Activated CD8-positive, alpha-beta T cell treated with anti-CD3 and anti-CD28 coated beads, Interleukin-2, amount 10 ng/mL, durations not matched to agents 7 days and 5 days (primary cell): Measurements from ENCODE around the gene PAM16. TPM values are rescaled to one million over a fixed set of nuclear protein-coding genes. Genes with fewer than 3 reads are reported as not detected.

ENCODE experiments used
- ATAC-seq: fragments of 150-1000 bp; cut with Tn5 transposase; one replicate; pipeline ENCODE4 v1.10.0; 2021; ENCODE audit warnings: moderate library complexity
- CTCF ChIA-PET: fragments of 350-600 bp; sonication (Branson Sonifier 250); formaldehyde crosslinking; loops from one replicate; lab custom pipeline; 2021; ENCODE audit warnings: antibody characterized with exemption; lab: Charles Lee
- POLR2A ChIA-PET: fragments of 350-600 bp; sonication (Branson Sonifier 250); formaldehyde crosslinking; loops from one replicate; lab custom pipeline; 2021; ENCODE audit warnings: antibody characterized with exemption; lab: Charles Lee
- DNase-seq: peaks from one replicate; pipeline ENCODE4 v3.0.0-alpha.2; 2020
- H3K27ac Mint-ChIP-seq: one replicate; pipeline ENCODE4 v1.8.0; 2021; ENCODE audit warnings: mild to moderate bottlenecking, mixed read lengths
- H3K27me3 Mint-ChIP-seq: one replicate; pipeline ENCODE4 v1.8.0; 2021; ENCODE audit warnings: low read depth, mixed read lengths
- H3K36me3 Mint-ChIP-seq: one replicate; pipeline ENCODE4 v1.8.0; 2021; ENCODE audit warnings: low read depth, mixed read lengths
- H3K4me1 Mint-ChIP-seq: one replicate; pipeline ENCODE4 v1.8.0; 2021; ENCODE audit warnings: low read depth, mixed read lengths
- H3K4me3 Mint-ChIP-seq: one replicate; pipeline ENCODE4 v1.8.0; 2021; ENCODE audit warnings: mild to moderate bottlenecking, mixed read lengths
- H3K9me3 Mint-ChIP-seq: one replicate; pipeline ENCODE4 v1.8.0; 2022; ENCODE audit warnings: mixed read lengths; ENCODE audit not compliant: insufficient read depth
- total RNA-seq, 2 experiments: library from RNA; stranded (reverse); gene quantifications; one replicate each; pipeline ENCODE4 v1.2.3, GENCODE V29; 2021

PAM16 gene
- total RNA-seq, 2 experiments from 2014 or later = 33.3 to 40.3 TPM

DNA sequence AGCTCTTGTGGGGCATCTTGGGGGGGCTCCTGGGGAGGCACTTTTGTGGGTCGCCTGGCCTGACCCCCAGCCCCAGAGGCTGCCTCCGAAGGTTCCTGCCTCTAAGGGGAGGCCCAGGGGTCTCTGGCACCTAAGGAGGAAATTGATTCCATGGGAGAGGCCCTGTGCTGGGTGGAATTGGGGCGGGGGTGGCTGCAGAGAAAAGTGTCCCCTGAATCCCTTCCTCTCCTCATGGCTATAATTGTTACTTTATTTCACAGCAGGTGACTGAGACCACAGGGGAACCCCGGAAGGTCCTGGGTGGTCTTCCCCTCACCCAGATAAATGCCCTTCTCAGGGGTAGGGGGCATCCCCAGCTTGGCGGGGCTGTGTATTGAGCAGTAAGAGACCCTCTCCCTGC is 32.2 kb downstream of the PAM16 start:
- ChIA-PET CTCF (interaction anchor here (1.0 to 2.3 kb wide), 2 partner anchors 9 to 15 kb away, joined by 3 to 7 read pairs; no protein-coding TSS in a partner anchor), POLR2A (no interaction called here)
- Mint-ChIP-seq H3K27me3 (peaks cover 13% of the 10 kb centered on the region), H3K27ac (no peak overlapping the region), H3K9me3 (no peaks in the 10 kb centered on the region), H3K4me3 (no peak overlapping the region), H3K36me3 (peaks cover 2% of the 10 kb centered on the region), H3K4me1 (peaks cover 30% of the 10 kb centered on the region)
- DNase-seq (no peak), ATAC-seq (no peak)

DNA sequence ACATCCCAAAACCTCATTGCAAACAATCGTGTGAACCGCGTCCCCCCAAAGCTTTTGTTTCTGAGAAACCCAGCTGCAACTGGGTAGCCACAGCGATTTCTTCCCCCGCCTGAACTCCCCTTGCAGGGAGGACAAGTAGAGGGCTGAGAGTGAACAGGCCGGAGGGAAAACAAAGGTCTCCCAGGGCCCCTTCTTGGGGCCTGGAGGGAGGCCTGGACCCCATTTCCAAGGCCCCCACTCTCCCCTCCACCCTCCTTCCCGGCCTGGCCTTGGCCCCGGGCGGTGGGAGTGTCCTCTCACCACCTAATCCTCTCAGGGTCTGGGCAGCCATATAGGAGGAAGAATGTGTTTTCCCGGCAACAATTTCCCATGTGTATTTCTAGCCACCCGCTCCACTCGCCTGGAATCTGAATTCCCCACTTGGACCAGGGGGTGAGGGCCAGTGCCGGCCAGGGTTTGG is 32.6 kb downstream of the PAM16 start:
- ChIA-PET CTCF (interaction anchor here (1.0 to 2.3 kb wide), 2 partner anchors 9 to 15 kb away, joined by 3 to 7 read pairs; no protein-coding TSS in a partner anchor), POLR2A (no interaction called here)
- no peak overlapping the region for H3K4me3 Mint-ChIP-seq
- H3K27ac Mint-ChIP-seq = no peak overlapping the region
- H3K9me3 Mint-ChIP-seq = no peaks in the 10 kb centered on the region
- ATAC-seq = no peak
- H3K4me1 Mint-ChIP-seq = peaks cover 32% of the 10 kb centered on the region
- DNase-seq = no peak
- peaks cover 14% of the 10 kb centered on the region for H3K27me3 Mint-ChIP-seq
- H3K36me3 Mint-ChIP-seq = peaks cover 2% of the 10 kb centered on the region

- H3K4me1 Mint-ChIP-seq = peaks cover 32% of the 10 kb centered on the region
- H3K27me3 Mint-ChIP-seq = peaks cover 17% of the 10 kb centered on the region
- H3K4me3 Mint-ChIP-seq = no peak overlapping the region
- peaks cover 2% of the 10 kb centered on the region for H3K36me3 Mint-ChIP-seq
- H3K27ac Mint-ChIP-seq = no peak overlapping the region
- no peak for ATAC-seq
- POLR2A ChIA-PET = no interaction called here
- H3K9me3 Mint-ChIP-seq = no peaks in the 10 kb centered on the region
- no peak for DNase-seq
- CTCF ChIA-PET = interaction anchor here (2.3 kb wide), 1 partner anchor 8 kb away, joined by 7 read pairs; no protein-coding TSS in a partner anchor
These were observed 33.3 kb downstream of the PAM16 start for GRCh38 chr16:4317532-4318450.

DNA sequence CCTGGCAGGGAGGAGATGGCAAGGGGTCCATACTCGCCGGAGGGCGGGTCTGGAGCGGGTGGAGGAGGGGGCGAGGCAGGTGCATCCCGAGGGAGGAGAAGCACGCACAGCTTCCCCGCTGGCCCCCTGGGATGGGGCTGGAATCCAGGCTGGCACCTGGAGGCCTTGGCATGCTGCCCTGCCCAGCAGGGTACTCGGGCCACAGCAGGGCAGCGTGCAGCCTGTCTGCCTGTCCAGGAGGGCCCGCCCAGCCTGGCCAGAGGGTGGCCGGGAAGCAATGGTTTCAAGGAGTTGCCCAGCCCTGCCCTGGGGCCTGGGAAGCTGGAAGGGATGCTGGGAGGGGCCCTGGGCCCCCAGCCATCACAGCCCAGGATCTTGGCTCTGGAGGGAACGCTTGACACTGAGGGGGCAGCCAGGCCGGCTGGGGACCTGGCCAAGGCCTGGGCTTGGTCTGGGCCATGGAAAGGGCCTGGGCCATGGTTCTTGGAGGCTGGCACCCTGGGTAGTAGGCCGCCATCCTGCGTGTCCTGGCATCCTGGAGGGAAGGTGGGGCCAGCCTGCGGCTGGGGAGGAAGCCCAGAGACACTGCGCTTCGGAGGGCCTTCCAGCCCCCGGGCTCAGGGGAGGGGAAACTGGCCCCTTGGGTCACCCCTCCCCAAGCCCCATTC is 34.1 kb downstream of the PAM16 start:
- peak overlapping the region; percentile 15 for H3K4me3 Mint-ChIP-seq
- H3K27me3 Mint-ChIP-seq = peaks cover 17% of the 10 kb centered on the region
- H3K9me3 Mint-ChIP-seq = no peaks in the 10 kb centered on the region
- CTCF ChIA-PET = interaction anchor here (0.6 kb wide), 1 partner anchor 9 kb away, joined by 3 read pairs; no protein-coding TSS in a partner anchor
- DNase-seq (no peak), ATAC-seq (no peak)
- peaks cover 32% of the 10 kb centered on the region for H3K4me1 Mint-ChIP-seq
- POLR2A ChIA-PET = interaction anchor here (1.1 kb wide), 1 partner anchor 9 kb away, joined by 4 read pairs; no protein-coding TSS in a partner anchor
- no peak overlapping the region for H3K27ac Mint-ChIP-seq
- peaks cover 2% of the 10 kb centered on the region for H3K36me3 Mint-ChIP-seq

- peaks cover 32% of the 10 kb centered on the region for H3K4me1 Mint-ChIP-seq
- H3K4me3 Mint-ChIP-seq = no peak overlapping the region
- H3K27me3 Mint-ChIP-seq = peaks cover 17% of the 10 kb centered on the region
- ATAC-seq (no peak), DNase-seq (no peak)
- POLR2A ChIA-PET = interaction anchor here (1.1 kb wide), 1 partner anchor 8 kb away, joined by 4 read pairs; no protein-coding TSS in a partner anchor
- CTCF ChIA-PET = interaction anchor here (0.6 kb wide), 2 partner anchors 8 to 14 kb away, joined by 3 read pairs; no protein-coding TSS in a partner anchor
- H3K27ac Mint-ChIP-seq = no peak overlapping the region
- peaks cover 2% of the 10 kb centered on the region for H3K36me3 Mint-ChIP-seq
- no peaks in the 10 kb centered on the region for H3K9me3 Mint-ChIP-seq
These were observed 34.8 kb downstream of the PAM16 start for GRCh38 chr16:4316108-4316863.

GRCh38 chr16:4315186-4316107 is 35.7 kb downstream of the PAM16 start, which contains the start of gene GLIS2:
GLIS2 (plus strand) TSS chr16:4316067; CDS start chr16:4332281, 16,214 bp downstream.
- peak within 1 kb of the TSS; percentile 74 for H3K4me3 Mint-ChIP-seq
- POLR2A ChIA-PET = interaction anchor here (1.1 kb wide), 1 partner anchor 7 kb away, joined by 4 read pairs; no protein-coding TSS in a partner anchor
- CTCF ChIA-PET = interaction anchor here (0.6 to 1.9 kb wide), 4 partner anchors 13 to 42 kb away, joined by 3 to 4 read pairs (median 3); partner anchors contain the start of gene TFAP4

GRCh38 chr16:4314532-4315185 is 36.5 kb downstream of the PAM16 start:
- DNase-seq = peak; percentile 38
- CTCF ChIA-PET = interaction anchor here (0.6 to 1.9 kb wide), 3 partner anchors 14 to 41 kb away, joined by 3 to 4 read pairs (median 3); partner anchors contain the start of gene TFAP4
- Mint-ChIP-seq H3K27ac (no peak overlapping the region), H3K4me1 (peaks cover 34% of the 10 kb centered on the region), H3K4me3 (peak overlapping the region; percentile 74), H3K27me3 (peaks cover 17% of the 10 kb centered on the region), H3K9me3 (no peaks in the 10 kb centered on the region), H3K36me3 (peaks cover 2% of the 10 kb centered on the region)
- no peak for ATAC-seq
- POLR2A ChIA-PET = no interaction called here

More at GRCh38 chr16:4315186-4316107, 35.7 kb downstream of the PAM16 start, which contains the start of gene GLIS2:
- DNase-seq = no peak
- Mint-ChIP-seq H3K4me1 (peaks cover 32% of the 10 kb centered on the region), H3K27me3 (peaks cover 17% of the 10 kb centered on the region), H3K36me3 (peaks cover 2% of the 10 kb centered on the region), H3K9me3 (no peaks in the 10 kb centered on the region), H3K27ac (no peak within 1 kb of the TSS)
- peak; percentile 36 for ATAC-seq

DNA sequence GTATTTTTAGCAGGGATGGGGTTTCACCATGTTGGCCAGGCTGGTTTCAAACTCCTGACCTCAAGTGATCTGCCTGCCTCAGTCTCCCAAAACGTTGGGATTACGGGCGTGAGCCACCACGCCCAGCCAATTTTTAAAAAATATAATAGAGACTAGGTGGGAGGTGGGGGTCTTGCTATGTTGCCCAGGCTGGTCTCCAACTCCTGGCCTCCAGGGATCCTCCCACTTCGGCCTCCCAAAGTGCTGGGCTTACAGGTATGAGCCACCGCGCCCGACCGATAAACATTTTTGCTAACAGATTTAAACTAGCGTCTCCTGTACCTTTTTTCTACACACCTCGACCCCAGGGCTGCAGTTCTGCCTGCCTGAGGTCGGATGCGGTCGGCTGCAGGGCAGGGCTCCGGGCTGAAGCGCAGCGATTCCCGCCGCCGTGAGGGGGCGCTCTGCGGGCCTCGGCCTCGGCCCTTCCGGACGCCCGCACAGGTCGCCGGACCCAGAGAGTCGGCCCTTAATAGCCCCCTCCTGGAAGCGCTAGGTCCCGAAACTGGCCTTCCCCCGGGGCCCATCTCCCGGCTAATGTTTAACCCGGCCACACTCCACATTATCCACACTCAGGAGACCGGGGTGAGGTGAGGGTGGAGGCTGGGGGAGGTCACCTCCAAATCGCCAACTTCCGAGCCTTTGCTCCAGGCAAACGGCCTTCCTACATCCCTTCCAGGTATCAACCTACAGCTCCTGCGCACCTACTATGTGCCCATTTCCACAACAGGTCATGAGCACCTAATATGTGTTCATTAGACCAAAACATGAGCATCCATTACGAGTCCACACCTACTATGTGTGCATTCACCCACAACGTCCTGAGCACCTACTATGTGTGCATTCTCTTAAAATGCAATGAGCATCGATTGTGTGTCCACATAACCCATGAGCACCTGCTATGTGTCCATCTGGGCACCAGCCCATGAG is 37.3 kb downstream of the PAM16 start:
- H3K4me1 Mint-ChIP-seq = peaks cover 33% of the 10 kb centered on the region
- no peaks in the 10 kb centered on the region for H3K9me3 Mint-ChIP-seq
- H3K27me3 Mint-ChIP-seq = peaks cover 17% of the 10 kb centered on the region
- POLR2A ChIA-PET = no interaction called here
- no peak overlapping the region for H3K27ac Mint-ChIP-seq
- no peak for ATAC-seq
- peak; percentile 39 for DNase-seq
- CTCF ChIA-PET = interaction anchor here (1.7 to 5.1 kb wide), 4 partner anchors 7 to 41 kb away, joined by 4 to 30 read pairs (median 5); partner anchors contain the start of gene TFAP4
- peaks cover 2% of the 10 kb centered on the region for H3K36me3 Mint-ChIP-seq
- peak overlapping the region; percentile 74 for H3K4me3 Mint-ChIP-seq

GRCh38 chr16:4309833-4310266 is 41.3 kb downstream of the PAM16 start:
- peak overlapping the region; percentile 11 for H3K27ac Mint-ChIP-seq
- DNase-seq (peak; percentile 73), ATAC-seq (no peak)
- peaks cover 21% of the 10 kb centered on the region for H3K36me3 Mint-ChIP-seq
- no peak overlapping the region for H3K4me3 Mint-ChIP-seq
- peaks cover 12% of the 10 kb centered on the region for H3K27me3 Mint-ChIP-seq
- no peaks in the 10 kb centered on the region for H3K9me3 Mint-ChIP-seq
- ChIA-PET CTCF (interaction anchor here (0.6 to 5.9 kb wide), 9 partner anchors 9 to 1306 kb away, joined by 3 to 30 read pairs (median 3); partner anchors contain the start of genes PAM16 and TFAP4), POLR2A (interaction anchor here (1.1 to 1.3 kb wide), 2 partner anchors 12 to 41 kb away, joined by 3 to 4 read pairs; partner anchors contain the start of gene PAM16)
- peaks cover 48% of the 10 kb centered on the region for H3K4me1 Mint-ChIP-seq
